ENCODE results near the gene TTLL5. TPM values are rescaled to one million over a fixed set of nuclear protein-coding genes. Genes with fewer than 3 reads are reported as not detected.

TTLL5 gene
- total RNA-seq, 1 donor from 2014 or later, result 26.0 TPM

GRCh38 chr14:75859746-75860145 is 198.7 kb downstream of the TTLL5 start:
- intact Hi-C loops (cut with DNase I), result no loop called here
- no peaks in the 10 kb centered on the region for H3K9me3 ChIP-seq
- DNase-seq (no peak), ATAC-seq (no peak)
- H3K4me1 ChIP-seq, result no peaks in the 10 kb centered on the region
- no peak overlapping the region for H3K4me3 ChIP-seq
- no peak for TF ChIP-seq CTCF (IDR thresholded peaks at IDR 0.05)
- no peaks in the 10 kb centered on the region for H3K36me3 ChIP-seq
- no peaks in the 10 kb centered on the region for H3K27me3 ChIP-seq
- no peak overlapping the region for H3K27ac ChIP-seq

GRCh38 chr14:75860561-75861160 is 199.6 kb downstream of the TTLL5 start:
- H3K27me3 ChIP-seq, result no peaks in the 10 kb centered on the region
- DNase-seq, result no peak
- no peaks in the 10 kb centered on the region for H3K4me1 ChIP-seq
- no peaks in the 10 kb centered on the region for H3K9me3 ChIP-seq
- no peak for TF ChIP-seq CTCF (IDR thresholded peaks at IDR 0.05)
- H3K36me3 ChIP-seq, result no peaks in the 10 kb centered on the region
- intact Hi-C loops (cut with DNase I), result no loop called here
- H3K4me3 ChIP-seq, result no peak overlapping the region
- no peak overlapping the region for H3K27ac ChIP-seq
- ATAC-seq, result no peak

GRCh38 chr14:75861161-75861621 is 200.1 kb downstream of the TTLL5 start:
- intact Hi-C loops (cut with DNase I), result no loop called here
- no peak overlapping the region for H3K4me3 ChIP-seq
- no peak for DNase-seq
- no peak overlapping the region for H3K27ac ChIP-seq
- H3K36me3 ChIP-seq, result no peaks in the 10 kb centered on the region
- no peak for TF ChIP-seq CTCF (IDR thresholded peaks at IDR 0.05)
- no peaks in the 10 kb centered on the region for H3K4me1 ChIP-seq
- H3K9me3 ChIP-seq, result no peaks in the 10 kb centered on the region
- no peaks in the 10 kb centered on the region for H3K27me3 ChIP-seq
- ATAC-seq, result peak; percentile 75

GRCh38 chr14:75863221-75863620 is 202.2 kb downstream of the TTLL5 start:
- ATAC-seq, result no peak
- intact Hi-C loops (cut with DNase I), result no loop called here
- Histone ChIP-seq H3K27me3 (no peaks in the 10 kb centered on the region), H3K9me3 (no peaks in the 10 kb centered on the region), H3K36me3 (no peaks in the 10 kb centered on the region), H3K27ac (no peak overlapping the region), H3K4me3 (no peak overlapping the region), H3K4me1 (no peaks in the 10 kb centered on the region)
- no peak for TF ChIP-seq CTCF (IDR thresholded peaks at IDR 0.05)
- DNase-seq, result no peak

GRCh38 chr14:75864352-75864751 is 203.3 kb downstream of the TTLL5 start:
- intact Hi-C loops (cut with DNase I), result no loop called here
- DNase-seq, result no peak
- Histone ChIP-seq H3K27me3 (no peaks in the 10 kb centered on the region), H3K36me3 (no peaks in the 10 kb centered on the region), H3K9me3 (no peaks in the 10 kb centered on the region), H3K4me1 (no peaks in the 10 kb centered on the region), H3K4me3 (no peak overlapping the region), H3K27ac (no peak overlapping the region)
- ATAC-seq, result no peak
- no peak for TF ChIP-seq CTCF (IDR thresholded peaks at IDR 0.05)

GRCh38 chr14:75865531-75865930 is 204.5 kb downstream of the TTLL5 start:
- H3K9me3 ChIP-seq, result no peaks in the 10 kb centered on the region
- intact Hi-C loops (cut with DNase I), result no loop called here
- TF ChIP-seq CTCF (IDR thresholded peaks at IDR 0.05), result no peak
- no peak overlapping the region for H3K27ac ChIP-seq
- DNase-seq (no peak), ATAC-seq (no peak)
- H3K27me3 ChIP-seq, result no peaks in the 10 kb centered on the region
- no peaks in the 10 kb centered on the region for H3K36me3 ChIP-seq
- no peak overlapping the region for H3K4me3 ChIP-seq
- H3K4me1 ChIP-seq, result no peaks in the 10 kb centered on the region

Data from upper lobe of right lung (tissue), 1 donor.